ENCODE data around the gene DPP8.

DNA sequence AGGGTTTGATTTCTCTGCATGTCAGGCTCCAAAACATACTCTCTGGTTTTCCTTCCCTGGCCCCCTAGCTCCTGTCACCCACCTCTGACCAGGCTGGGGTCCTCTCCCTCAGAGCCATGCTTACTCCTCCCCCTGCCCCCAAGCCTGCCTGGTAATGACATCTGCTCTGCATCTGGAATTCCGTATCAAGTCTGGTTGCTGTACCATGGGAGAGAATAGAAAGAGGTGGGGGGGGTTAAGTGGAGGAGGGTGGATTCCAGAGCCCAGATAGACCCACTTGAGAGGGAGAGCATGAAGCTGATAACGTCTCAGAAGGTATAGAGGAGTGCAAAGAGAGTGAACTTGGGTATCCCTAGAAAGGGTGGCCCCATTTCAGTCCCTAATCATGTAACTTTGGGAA lies 98.9 kb downstream of the DPP8 start:
- TF ChIP-seq POLR2AphosphoS5 (IDR thresholded peaks at IDR 0.05; ENCODE audit: low read depth, low read length) (no peak), EZH2 (IDR thresholded peaks at IDR 0.05) (no peak), EZH2phosphoT487 (IDR thresholded peaks at IDR 0.05; ENCODE audit: borderline replicate concordance) (no peak), ZFX (IDR thresholded peaks at IDR 0.05) (no peak), ZNF274 (IDR thresholded peaks at IDR 0.05; ENCODE audit: low read depth, low read length) (no peak), POLR2A (IDR thresholded peaks at IDR 0.05; ENCODE audit: borderline replicate concordance, extremely low read depth, insufficient read depth, insufficient read length) (no peak), SIN3A (IDR thresholded peaks at IDR 0.05; ENCODE audit: low read depth) (no peak), SRF (IDR thresholded peaks at IDR 0.05; ENCODE audit: low read depth) (no peak), YY1 (IDR thresholded peaks at IDR 0.05; ENCODE audit: extremely low read depth, insufficient replicate concordance, low read depth, low read length) (no peak), CBX3 (IDR thresholded peaks at IDR 0.05; ENCODE audit: low read depth) (no peak)
- TF ChIP-seq, protein P1, sequence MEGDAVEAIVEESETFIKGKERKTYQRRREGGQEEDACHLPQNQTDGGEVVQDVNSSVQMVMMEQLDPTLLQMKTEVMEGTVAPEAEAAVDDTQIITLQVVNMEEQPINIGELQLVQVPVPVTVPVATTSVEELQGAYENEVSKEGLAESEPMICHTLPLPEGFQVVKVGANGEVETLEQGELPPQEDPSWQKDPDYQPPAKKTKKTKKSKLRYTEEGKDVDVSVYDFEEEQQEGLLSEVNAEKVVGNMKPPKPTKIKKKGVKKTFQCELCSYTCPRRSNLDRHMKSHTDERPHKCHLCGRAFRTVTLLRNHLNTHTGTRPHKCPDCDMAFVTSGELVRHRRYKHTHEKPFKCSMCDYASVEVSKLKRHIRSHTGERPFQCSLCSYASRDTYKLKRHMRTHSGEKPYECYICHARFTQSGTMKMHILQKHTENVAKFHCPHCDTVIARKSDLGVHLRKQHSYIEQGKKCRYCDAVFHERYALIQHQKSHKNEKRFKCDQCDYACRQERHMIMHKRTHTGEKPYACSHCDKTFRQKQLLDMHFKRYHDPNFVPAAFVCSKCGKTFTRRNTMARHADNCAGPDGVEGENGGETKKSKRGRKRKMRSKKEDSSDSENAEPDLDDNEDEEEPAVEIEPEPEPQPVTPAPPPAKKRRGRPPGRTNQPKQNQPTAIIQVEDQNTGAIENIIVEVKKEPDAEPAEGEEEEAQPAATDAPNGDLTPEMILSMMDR (IDR thresholded peaks at IDR 0.05 in 2 of 3, conservative IDR thresholded peaks at IDR 0.05 in 1 of 3; ENCODE audit: borderline replicate concordance in 1 of 3, insufficient read depth in 1 of 3, low read depth in 2 of 3, low read length in 2 of 3): no peak
- TF ChIP-seq, protein P2, sequence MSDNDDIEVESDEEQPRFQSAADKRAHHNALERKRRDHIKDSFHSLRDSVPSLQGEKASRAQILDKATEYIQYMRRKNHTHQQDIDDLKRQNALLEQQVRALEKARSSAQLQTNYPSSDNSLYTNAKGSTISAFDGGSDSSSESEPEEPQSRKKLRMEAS (IDR thresholded peaks at IDR 0.05): no peak
- TF ChIP-seq, protein P3, sequence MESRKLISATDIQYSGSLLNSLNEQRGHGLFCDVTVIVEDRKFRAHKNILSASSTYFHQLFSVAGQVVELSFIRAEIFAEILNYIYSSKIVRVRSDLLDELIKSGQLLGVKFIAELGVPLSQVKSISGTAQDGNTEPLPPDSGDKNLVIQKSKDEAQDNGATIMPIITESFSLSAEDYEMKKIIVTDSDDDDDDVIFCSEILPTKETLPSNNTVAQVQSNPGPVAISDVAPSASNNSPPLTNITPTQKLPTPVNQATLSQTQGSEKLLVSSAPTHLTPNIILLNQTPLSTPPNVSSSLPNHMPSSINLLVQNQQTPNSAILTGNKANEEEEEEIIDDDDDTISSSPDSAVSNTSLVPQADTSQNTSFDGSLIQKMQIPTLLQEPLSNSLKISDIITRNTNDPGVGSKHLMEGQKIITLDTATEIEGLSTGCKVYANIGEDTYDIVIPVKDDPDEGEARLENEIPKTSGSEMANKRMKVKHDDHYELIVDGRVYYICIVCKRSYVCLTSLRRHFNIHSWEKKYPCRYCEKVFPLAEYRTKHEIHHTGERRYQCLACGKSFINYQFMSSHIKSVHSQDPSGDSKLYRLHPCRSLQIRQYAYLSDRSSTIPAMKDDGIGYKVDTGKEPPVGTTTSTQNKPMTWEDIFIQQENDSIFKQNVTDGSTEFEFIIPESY (IDR thresholded peaks at IDR 0.05; ENCODE audit: extremely low read depth, insufficient replicate concordance, low read length): no peak
- TF ChIP-seq, protein P4, sequence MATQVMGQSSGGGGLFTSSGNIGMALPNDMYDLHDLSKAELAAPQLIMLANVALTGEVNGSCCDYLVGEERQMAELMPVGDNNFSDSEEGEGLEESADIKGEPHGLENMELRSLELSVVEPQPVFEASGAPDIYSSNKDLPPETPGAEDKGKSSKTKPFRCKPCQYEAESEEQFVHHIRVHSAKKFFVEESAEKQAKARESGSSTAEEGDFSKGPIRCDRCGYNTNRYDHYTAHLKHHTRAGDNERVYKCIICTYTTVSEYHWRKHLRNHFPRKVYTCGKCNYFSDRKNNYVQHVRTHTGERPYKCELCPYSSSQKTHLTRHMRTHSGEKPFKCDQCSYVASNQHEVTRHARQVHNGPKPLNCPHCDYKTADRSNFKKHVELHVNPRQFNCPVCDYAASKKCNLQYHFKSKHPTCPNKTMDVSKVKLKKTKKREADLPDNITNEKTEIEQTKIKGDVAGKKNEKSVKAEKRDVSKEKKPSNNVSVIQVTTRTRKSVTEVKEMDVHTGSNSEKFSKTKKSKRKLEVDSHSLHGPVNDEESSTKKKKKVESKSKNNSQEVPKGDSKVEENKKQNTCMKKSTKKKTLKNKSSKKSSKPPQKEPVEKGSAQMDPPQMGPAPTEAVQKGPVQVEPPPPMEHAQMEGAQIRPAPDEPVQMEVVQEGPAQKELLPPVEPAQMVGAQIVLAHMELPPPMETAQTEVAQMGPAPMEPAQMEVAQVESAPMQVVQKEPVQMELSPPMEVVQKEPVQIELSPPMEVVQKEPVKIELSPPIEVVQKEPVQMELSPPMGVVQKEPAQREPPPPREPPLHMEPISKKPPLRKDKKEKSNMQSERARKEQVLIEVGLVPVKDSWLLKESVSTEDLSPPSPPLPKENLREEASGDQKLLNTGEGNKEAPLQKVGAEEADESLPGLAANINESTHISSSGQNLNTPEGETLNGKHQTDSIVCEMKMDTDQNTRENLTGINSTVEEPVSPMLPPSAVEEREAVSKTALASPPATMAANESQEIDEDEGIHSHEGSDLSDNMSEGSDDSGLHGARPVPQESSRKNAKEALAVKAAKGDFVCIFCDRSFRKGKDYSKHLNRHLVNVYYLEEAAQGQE (IDR thresholded peaks at IDR 0.05; ENCODE audit: low read depth): no peak

Measured in HCT116 (cell line).